Neural cell (in vitro differentiated cells): Measurements from ENCODE around the gene ABCA13.

Experiments used
- CTCF ChIP-seq: fragments of 450-650 bp; IDR thresholded peaks from 2 replicates; pipeline ENCODE4 v1.5.1; 2014; ENCODE audit warnings: antibody characterized with exemption, mild to moderate bottlenecking, moderate library complexity; ENCODE audit not compliant: poor library complexity, severe bottlenecking
- EP300 ChIP-seq: fragments of 450-650 bp; conservative IDR thresholded peaks from 2 replicates; pipeline ENCODE4 v1.6.1; 2014; ENCODE audit warnings: antibody characterized with exemption, mild to moderate bottlenecking, moderate library complexity; ENCODE audit not compliant: poor library complexity, severe bottlenecking
- EZH2 ChIP-seq: fragments of 200-600, 300-800 bp; shearing (Covaris generic), sonication (generic); IDR thresholded peaks from 2 replicates; pipeline ENCODE4 v1.6.1; 2014; ENCODE audit warnings: antibody characterized with exemption, low read length, borderline replicate concordance, mild to moderate bottlenecking; ENCODE audit not compliant: insufficient read depth, poor library complexity, severe bottlenecking
- REST ChIP-seq: IDR thresholded peaks from 2 replicates; pipeline ENCODE4 v1.6.1; 2012; ENCODE audit warnings: borderline replicate concordance

- TF ChIP-seq EP300 (peak; percentile 84), CTCF (peak; percentile 31), REST (peak; percentile 36), EZH2 (no peak)
These were observed 494.3 kb downstream of the ABCA13 start for GRCh38 chr7:48665353-48666135.
